ENCODE results near the gene PLEKHO2.
A peak's percentile ranks its signal among the peaks of the same experiment; 100 is the strongest.

Gene PLEKHO2

DNA sequence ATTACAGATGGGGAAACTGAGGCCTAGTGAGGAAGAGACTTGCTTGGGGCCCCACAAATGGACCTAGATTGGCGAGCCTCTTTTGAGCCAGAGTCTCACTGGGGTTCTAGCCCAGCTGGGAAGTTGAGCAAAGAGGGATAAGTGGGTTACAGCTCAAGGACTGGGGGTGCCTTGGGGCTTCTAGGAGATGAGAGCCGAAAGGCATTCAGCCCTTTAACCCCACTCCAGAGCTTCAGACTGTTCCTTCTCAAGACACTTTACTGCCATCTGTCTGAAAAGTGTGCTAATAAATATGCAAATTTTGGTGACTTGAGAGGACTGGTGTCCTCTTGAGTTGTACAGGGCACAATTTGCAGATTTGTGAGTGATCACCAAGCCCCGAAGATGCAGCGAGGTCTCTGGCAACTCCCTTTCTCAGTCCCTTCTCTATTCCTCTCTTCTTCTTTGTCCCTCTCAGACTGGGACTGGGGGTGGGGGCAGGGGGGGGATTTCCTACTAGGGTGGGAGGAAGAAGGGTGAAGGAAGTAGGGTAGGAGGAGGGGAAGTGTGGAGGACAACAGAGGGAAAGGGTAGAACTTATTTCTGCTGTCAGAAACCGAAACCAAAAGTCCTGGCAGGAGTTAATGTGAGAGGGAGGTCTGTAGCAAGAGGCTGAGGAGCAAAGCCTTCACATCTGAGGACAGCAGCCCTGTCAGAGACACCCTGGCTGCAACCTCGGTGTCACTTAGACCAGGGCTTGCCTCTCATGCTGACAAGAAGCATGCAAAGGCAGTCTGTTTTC, 53.8 kb downstream of the PLEKHO2 start:
- DNase-seq = peak; percentile 84

DNA sequence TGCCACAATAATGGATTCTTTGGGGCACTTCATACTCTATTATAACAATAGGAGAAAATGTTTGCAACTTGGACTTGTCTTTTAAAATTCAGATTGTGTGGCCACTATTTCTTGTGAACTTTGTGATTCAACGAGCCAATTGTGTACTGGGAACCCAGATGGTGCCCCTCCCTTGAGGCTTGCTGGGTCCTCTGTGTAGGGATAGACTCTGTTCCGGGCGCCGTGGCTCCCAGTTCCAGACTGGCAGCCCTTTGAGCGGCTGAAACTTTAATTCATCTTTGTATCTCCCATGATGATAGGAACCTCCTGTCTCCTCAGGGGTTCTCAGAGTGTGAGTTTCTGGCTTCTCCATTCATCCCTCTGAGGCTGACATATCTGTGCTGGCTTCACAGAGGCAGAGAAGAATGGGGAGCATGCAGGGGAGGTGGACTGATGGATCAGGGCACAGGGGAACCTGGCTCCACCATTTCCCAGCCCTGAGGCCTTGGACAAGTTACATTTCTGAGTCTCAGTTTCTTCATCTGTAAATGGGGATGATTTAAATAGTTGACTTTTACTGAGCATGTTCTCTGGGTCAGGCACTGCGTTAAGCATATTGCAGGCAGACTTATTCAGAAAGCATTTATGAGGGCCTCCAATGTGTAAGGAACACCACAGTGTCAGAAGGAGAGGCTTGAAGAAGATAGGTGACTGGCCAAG, 54.8 kb downstream of the PLEKHO2 start:
- DNase-seq = no peak

DNA sequence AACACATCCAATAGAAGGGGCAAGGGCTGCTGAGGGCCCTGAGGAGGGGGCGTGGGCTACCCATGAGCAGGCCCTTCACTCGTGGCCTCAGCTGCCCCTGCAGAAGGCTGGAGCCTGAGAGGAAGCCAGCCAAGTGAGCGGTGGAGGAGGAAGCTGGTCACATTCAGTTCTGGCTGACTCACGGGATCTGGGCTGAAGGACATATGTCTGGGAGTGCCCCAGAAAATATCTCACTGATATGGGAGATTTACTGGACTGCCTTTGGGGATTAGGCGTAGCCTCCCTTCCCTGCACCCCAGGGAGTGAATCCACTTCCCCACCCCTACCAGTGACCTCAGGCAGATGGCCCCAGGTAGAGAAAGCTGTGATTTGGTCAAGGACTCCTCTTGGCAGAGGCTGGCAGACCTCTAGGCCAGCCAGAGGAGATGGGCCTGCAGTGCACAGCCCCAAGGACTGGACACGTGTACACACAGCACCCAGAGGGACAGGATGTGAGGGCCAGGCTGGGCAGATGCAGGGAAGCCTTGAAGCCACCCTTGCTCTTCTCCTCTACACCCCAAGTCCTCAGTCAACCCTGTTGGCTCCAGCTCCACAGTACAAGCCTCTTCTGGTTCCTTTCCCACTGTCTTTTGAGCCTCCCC, 55.8 kb downstream of the PLEKHO2 start:
- peak; percentile 54 for DNase-seq

DNA sequence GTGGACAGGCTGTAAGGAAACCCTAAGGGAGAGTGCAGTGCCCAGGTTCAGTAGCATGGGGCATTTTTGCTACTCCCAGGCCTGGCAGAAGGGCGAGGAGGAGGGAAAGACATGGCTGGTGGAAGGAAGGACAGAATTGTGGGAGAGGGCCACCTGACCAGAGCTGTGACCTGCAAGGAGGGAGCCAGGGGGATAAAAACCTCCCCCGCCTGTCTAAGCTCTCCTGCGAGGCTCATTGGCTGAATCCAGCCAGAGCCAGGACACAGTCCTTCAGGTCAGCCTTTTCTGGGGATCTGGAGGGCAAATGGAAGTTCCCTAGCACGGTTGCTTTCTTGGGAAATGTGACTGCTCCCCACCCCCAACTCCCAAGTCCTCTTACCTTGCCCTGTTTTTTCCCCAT, 56.7 kb downstream of the PLEKHO2 start:
- DNase-seq = no peak

DNA sequence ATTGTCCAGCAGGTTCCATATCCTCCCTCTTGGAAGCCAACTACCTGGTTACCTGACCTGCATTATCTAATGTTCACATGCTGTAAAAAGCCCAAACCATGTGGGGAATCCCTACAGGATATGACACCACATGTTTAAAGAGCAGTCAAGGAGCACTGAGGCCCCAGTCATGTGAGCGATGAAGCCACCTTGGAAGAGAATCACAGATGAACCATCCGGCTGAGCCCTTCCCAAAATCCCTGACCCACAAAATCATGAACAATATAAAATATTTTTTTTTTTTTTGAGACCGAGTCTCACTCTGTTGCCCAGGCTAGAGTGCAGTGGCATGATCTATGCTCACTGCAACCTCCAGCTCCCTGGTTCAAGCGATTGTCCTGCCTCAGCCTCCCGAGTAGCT, 59.4 kb downstream of the PLEKHO2 start:
- no peak for DNase-seq

DNA sequence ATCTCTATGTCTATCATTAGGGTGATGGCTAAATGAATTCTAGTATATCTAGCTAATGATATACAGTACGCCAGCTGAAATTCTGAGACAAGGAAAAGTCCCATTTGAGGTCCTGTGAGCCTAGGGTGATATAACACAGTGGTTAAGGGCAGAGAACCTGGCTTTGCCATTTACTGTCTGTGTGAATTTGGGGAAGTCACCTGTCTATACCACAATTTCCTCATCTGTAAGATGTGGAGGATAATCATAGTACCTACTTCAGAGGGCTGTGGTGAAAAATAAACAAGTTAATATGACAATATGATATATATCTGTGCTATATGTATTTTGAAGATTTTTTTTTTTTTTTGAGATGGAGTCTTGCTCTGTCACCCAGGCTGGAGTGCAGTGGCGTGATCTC, 60.2 kb downstream of the PLEKHO2 start:
- no peak for DNase-seq

DNA sequence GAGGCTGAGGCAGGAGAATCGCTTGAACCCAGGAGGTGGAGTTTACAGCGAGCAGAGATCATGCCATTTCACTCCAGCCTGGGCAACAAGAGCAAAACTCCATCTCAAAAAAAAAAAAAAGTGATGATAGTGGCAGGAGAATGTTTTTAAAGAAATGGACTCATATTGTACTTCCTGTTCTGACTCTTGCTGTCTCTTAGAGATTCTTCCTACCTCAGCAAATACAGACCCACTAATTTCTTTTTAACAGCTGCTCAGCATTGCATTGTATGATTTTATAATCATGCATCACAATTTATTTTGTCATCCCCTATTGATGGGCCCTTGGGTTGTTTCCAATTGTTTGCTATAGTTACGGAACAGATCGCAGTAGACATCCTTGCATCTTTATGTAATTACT, 61.1 kb downstream of the PLEKHO2 start:
- DNase-seq = no peak

DNA sequence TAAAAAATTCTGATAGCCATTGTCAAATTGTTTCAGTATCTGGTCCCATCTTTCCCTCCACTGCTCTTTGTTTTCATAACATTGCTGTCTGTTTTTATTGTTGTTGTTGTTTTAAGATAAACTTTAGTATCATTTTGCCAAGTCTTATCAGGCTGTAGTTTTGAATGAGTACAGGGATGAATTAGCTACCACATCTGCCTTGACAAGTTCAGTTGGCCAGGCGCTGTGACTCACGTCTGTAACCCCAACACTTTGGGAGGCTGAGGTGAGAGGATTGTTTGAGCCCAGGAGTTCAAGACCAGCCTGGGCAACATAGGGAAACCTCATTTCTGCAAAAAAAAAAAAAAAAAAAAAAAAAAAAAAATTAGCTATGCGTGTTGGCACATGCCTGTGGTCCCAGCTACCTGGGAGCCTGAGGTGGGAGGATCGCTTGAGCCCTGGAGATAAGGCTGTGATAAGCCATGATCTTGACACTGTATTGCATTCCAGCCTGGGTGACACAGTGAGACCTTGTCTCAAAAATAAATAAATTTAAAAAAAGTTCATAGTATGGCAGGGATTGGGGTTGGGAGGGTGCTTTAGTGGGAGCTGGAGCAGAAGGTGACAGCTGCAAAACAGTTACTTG, 61.7 kb downstream of the PLEKHO2 start:
- DNase-seq = no peak

DNA sequence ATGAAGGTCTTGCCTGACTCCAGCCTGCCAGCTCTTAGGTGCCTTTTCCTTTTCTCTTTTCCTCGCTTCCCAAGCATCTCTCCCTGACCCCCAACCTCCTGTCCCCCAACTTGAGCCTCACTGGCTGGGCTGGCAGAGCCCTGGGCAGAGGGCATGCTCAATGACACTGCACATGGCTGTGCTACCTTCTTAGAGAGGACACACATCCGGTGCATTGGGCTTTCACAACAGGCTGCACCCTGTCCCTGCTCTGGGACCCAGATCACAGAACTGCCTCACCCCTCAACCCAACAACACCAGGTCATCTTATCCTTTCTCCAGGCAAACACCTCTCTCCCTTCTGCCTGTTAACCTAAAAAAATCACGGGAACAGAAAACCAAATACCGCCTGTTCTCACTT, 62.5 kb downstream of the PLEKHO2 start:
- no peak for DNase-seq

DNA sequence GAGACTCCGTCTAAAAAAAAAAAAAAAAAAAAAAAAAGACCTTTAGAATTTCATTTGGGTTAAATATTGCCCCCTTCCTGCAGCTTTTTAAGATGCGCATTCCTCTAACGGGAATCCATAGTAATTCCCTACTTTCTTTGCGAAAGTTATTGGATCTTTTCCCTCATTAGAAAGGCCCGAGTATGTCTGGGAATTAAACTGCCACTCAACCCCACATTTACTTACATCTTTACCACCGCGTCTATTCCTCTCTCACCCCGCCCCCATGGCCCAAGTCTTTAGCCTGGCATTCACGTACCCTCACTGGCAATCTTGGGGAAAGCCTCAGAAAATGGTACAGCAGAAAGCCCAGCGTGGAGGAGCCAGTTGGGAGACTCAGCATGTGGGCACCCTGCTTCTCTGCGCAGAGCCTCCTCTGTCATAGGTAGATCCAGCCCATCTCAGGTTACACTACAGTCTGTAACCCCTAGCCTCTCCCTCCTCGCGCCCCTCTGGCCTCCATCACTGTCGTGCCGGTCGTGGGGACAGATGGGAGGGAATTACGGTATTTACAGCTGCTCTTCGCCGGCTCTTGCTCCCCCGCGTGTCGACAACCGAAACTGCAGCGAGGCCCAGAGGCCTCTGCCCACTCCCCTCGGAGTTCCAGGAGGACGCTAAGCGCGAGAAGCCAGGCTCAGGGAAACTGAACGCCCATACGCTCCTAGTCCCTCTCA, 63.6 kb downstream of the PLEKHO2 start:
- DNase-seq = peak; percentile 86

DNA sequence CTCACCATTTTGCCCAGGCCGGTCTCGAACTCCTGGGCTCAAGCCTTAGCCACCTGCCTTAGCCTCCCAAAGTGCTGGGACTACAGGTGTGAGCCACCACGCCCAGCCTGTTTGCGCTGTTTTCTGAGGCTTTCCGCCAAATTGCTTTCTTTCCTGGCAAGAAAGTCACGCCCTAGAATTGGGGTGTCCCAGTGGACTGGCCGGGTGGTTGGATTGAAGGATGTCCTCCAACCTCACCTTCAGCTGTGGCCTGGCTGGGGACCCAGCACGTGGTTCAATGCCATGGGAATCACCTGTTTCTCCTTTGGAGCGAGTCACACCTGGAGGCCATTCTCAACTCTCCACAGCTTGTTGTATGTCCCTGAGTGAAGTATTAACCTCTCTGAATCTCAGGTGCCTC, 64.2 kb downstream of the PLEKHO2 start:
- DNase-seq = no peak

DNA sequence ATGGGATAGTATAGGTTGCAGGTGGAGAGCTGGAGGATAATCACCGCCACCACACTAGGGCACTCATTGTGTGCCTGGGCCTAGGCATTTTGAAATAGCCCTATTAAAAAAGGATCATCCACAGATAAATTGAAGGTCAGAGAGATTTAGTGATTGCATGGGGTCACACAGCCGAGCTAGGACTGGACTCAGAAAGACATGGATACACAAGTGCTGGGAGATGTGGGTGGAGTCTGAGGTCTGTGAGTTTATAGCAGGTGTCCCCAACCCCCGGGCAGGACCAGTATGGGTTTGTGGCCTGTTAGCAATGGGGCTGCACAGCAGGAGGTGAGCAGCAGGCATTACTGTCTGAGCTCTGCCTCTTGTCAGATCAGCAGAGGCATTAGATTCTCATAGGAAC, 64.7 kb downstream of the PLEKHO2 start:
- no peak for DNase-seq

DNA sequence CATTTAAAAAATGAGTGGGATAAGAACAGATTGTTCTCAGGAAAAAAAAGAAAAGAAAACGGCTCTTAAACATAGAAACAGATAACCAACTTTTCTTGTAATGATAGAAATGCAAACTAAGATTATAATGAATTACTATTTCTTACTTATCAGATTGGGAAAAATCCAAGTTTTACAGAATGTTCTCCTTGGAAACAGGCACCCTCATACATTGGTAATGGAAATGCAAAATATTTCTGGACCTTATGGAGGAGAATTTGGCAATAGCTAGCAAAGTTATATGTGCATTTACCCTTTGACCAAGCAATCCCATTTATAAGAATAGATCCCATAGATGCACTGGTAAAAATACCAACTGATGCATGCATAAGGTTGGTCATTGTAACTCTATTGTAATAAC, 66.3 kb downstream of the PLEKHO2 start:
- no peak for DNase-seq

DNA sequence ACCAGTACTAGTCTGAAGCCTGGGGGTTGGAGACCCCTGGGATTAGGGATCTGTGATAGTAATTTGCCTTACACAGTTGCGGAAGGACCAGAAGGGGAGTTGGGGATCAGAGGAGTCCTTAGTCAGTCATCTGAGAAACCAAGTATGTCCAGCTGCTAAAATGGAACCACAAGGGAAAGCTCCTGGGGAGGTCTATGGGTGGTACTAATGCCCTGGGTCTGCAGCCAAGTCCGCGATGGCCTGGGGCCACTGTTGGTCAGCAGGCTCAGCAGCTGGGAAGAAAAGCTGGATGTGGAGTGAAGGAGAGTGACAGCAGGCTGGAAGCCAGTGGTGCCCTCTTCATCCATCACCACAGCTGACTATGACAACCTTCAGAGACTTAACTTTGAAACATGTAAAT, 67.8 kb downstream of the PLEKHO2 start:
- no peak for DNase-seq

DNA sequence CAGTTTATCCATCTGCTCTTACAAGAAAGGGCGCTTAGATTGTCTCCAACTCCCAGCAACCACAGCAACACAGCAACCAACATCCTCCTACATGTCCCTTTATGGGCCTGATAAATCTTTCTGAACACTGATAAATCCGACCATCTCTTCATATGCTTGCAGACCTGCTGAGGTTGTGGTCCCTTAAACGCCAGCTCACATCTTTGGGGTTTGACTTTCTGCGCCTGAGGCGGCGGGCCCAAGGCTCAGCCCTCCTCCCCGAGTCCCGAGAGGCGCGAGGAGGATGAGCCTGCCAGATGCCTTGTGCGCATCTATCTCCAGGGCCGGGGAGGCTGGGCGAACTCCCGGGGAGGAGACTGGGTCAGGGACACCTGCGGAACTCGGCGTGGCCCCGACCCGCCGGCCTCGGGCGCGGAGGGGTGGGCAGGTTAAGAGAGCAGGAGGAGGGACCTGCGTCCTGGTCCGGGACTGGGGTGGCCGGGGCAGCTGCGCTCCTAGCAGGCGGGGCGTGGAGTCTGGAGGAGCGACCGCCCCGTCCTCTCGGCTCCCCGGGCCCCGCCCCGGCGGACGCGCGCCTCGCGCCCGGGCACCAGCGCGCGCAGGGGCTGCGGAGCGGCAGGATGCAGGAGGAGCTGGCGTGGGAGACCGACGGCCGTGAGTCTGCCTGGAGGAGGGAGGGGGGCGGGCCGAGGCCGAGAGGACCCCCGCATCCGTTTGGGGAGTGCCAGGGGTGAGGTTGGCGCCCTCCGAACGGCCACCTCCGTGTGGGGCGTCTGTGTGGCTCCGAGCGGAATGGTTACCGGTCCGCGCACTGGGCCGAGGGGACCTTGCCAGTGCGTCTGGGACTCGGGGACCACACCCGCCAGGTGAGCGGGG, 69.8 kb downstream of the PLEKHO2 start, which contains the start of gene ANKDD1A:
Gene ANKDD1A (plus strand): TSS at position 592 of the 876 bp plus-strand sequence. CDS start 29 bp downstream, at position 621.
- peak; percentile 59 for DNase-seq

DNA sequence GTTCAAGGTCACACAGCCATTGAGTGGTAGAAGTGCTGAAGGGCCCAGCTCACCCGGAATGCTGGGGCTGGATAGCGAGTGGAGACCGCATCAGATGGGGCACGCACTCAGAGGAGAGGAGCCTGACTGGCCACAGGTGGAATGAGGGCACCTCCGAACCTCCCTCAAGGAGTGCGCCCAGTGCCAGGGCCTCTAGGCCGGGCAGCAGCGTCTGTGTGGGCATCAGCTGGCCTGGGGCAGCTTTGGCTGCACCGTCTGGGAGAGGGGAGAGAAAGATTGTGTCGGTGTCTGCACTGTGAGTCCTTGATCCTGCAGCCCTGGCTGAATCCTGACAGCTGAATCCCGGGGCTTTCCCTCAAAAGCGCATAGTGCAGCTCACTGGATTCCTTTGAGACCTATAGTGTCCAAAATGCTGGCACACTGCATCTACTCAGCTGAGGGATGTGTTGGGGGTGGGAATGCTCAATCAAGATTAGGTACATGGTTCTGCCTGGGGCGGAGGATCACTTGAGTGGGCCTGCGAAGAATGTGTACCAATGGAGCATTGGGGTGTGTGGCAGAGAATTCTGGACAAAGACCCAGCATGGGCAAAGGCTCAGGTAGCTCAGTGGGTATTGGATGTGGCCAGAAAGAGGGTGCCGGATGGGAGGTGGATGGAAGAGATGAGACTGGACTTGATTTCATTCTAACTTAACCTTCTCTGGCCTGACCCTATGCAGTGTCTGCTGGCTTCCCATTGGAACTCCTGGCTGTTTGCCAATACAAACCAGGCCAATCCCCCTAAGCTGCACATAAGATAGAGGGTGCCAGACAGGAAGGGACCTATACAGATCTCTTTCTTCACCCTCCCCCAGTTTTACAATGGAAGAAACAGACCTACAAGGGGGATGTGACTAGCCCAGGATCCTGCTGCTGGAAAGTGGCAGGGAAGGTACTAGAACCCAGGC, 70.9 kb downstream of the PLEKHO2 start:
- no peak for DNase-seq

DNA sequence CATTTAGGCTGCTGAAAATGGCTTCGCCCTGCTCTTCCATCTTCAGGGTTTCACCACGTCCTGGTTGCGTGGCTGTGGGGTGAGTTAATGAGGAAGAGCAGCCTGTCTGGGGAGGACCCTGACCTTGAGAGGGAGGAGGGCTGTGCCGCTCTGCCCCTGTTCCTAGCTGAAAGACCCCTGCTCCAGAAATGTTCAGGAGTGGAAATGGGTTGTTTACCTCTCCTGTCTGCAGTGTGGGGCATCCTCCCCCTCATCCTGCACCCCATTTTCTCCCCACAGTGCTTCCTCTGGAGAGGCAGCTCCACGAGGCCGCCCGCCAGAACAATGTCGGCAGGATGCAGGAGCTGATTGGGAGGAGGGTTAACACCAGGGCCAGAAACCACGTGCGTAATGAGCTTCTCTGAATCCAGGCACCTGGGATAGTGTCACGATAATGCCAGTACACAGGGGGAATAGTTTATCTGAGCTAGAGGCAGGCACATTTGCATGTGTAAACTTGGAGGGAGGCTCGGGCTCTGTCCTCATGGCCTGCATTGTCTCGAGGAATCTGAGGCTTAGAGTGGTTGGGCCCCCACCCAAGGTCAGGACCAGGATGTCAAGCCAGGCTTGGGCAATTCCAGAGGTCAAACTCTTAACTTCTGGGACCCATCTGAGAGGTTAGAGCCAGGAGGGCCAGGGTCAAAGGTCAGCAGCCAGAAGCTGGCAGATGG, 74.0 kb downstream of the PLEKHO2 start:
- no peak for DNase-seq

DNA sequence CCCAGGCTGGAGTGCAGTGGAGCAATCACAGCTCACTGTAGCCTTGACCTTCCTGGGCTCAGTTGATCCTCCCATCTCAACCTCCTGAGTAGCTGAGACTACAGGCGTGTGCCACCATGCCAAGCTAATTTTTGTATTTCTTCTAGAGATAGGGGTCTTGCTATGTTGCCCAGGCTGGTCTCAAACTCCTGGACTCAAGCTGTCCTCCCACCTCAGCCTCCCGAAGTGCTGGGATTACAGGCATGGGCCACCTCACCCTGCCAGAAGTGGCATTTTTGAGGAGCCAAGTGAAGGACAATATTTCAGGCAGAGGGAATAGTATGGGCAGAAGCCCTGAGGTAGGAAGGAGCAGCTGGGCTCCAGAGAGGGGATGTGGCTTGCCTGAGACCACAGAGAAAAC, 74.7 kb downstream of the PLEKHO2 start:
- DNase-seq = no peak

DNA sequence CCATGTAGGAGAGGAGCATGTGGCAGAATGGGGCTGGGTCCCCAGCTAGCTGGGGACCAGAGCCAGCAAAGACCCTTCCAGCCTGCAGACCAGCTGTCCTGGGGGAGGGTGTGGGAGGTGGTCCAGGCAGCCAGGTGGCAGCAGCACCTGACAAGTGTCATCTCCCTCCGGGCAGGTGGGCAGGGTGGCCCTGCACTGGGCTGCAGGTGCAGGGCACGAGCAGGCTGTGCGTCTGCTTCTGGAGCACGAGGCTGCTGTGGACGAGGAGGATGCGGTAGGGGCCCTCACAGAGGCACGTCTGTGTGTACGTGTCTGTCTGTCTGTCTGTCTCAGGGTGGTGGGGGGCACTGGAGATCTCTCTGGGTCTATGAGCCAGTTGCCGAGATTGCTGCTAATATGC, 75.5 kb downstream of the PLEKHO2 start:
- DNase-seq = no peak

Data from hematopoietic multipotent progenitor cell treated with erythropoietin and hydrocortisone succinate and interleukin-3 and kit ligand, for 6 days (in vitro differentiated cells).